Endothelial cell of umbilical vein (primary cell): ENCODE results near the gene MPPE1. TPM values are rescaled to one million over a fixed set of nuclear protein-coding genes. Genes with fewer than 3 reads are reported as not detected.
A peak's percentile ranks its signal among the peaks of the same experiment; 100 is the strongest.

Experiments
- BruUV-seq: library from RNA; stranded (reverse); fragments of 400-500 nt; replicated peaks from 2 replicates; lab custom pipeline; 2021; lab: Mats Ljungman, UMichigan
- CTCF ChIA-PET: fragments of 300-600, 350-600 bp; sonication (Branson Sonifier 250); formaldehyde crosslinking; loops from one replicate; lab custom pipeline; 2021; ENCODE audit warnings: antibody characterized with exemption, inconsistent platforms; lab: Charles Lee
- POLR2A ChIA-PET: fragments of 300-600, 350-600 bp; sonication (Branson Sonifier 250); formaldehyde crosslinking; loops from one replicate; lab custom pipeline; 2021; ENCODE audit warnings: antibody characterized with exemption, inconsistent platforms; lab: Charles Lee
- DNase-seq: peaks from one replicate; pipeline ENCODE4 v3.0.0-alpha.2; 2011; ENCODE audit warnings: low read depth, low spot score
- FAIRE-seq: peaks from 2 replicates; lab custom pipeline; 2011; peaks lifted over from hg19 to GRCh38; lab: Jason Lieb, UNC
- H2AFZ ChIP-seq: 2 replicates; pipeline ENCODE4 v1.6.0; 2012; ENCODE audit warnings: low read depth, low read length, control low read depth, inconsistent platforms
- H3K27ac ChIP-seq: 2 replicates; pipeline ENCODE4 v1.5.1; 2011; ENCODE audit warnings: low read depth, mild to moderate bottlenecking, control low read depth, low read length, moderate library complexity; ENCODE audit not compliant: insufficient read depth
- H3K27me3 ChIP-seq, 2 experiments: 2 replicates each; pipeline versions ENCODE4 v1.6.0 to v1.6.1; 2011; ENCODE audit warnings: low read length in 2 of 2, mixed read lengths in 1 of 2; ENCODE audit not compliant: control insufficient read depth in 2 of 2, insufficient read depth in 2 of 2
- H3K36me3 ChIP-seq, 2 experiments: 2 replicates in 1 of 2; 3 replicates in 1 of 2; pipeline ENCODE4 v1.5.1; 2011; ENCODE audit warnings: low read length in 2 of 2, mild to moderate bottlenecking in 1 of 2, moderate library complexity in 1 of 2; ENCODE audit not compliant: control insufficient read depth in 2 of 2, insufficient read depth in 2 of 2; ENCODE audit errors: extremely low read depth in 1 of 2
- H3K4me1 ChIP-seq: 3 replicates; pipeline ENCODE4 v1.5.1; 2011; ENCODE audit warnings: mild to moderate bottlenecking, low read length; ENCODE audit not compliant: control insufficient read depth, insufficient read depth; ENCODE audit errors: extremely low read depth
- H3K4me2 ChIP-seq: 2 replicates; pipeline ENCODE4 v1.6.1; 2011; ENCODE audit warnings: low read length, control low read depth, mixed read lengths; ENCODE audit not compliant: insufficient read depth
- H3K4me3 ChIP-seq, 3 experiments: fragments of 200-600 bp in 1 of 3; sonication (generic), shearing (Covaris generic) in 1 of 3; replicated peaks in 1 of 3; 2 replicates each; pipeline ENCODE4 v1.5.1; 2011 to 2016; ENCODE audit warnings: control low read depth in 3 of 3, low read length in 3 of 3, mild to moderate bottlenecking in 2 of 3, inconsistent platforms in 1 of 3, low read depth in 1 of 3, moderate library complexity in 1 of 3; ENCODE audit not compliant: insufficient read depth in 1 of 3
- H3K79me2 ChIP-seq: 2 replicates; pipeline ENCODE4 v1.6.0; 2012; ENCODE audit warnings: low read length, inconsistent platforms; ENCODE audit not compliant: control insufficient read depth, insufficient read depth
- H3K9ac ChIP-seq: replicated peaks from 2 replicates; pipeline ENCODE3; 2011; ENCODE audit warnings: low read length, control low read depth; ENCODE audit not compliant: insufficient read depth; ENCODE audit errors: extremely low read depth
- H3K9me1 ChIP-seq: replicated peaks from 3 replicates; pipeline ENCODE4 v1.6.0; 2011; ENCODE audit warnings: mild to moderate bottlenecking, low read length; ENCODE audit not compliant: control insufficient read depth, insufficient read depth; ENCODE audit errors: extremely low read depth
- H3K9me3 ChIP-seq: replicated peaks from 2 replicates; pipeline ENCODE4 v1.5.1; 2012; ENCODE audit warnings: low read length, inconsistent platforms; ENCODE audit not compliant: control insufficient read depth, insufficient read depth
- H4K20me1 ChIP-seq: replicated peaks from 2 replicates; pipeline ENCODE3; 2011; ENCODE audit warnings: mild to moderate bottlenecking, low read length; ENCODE audit not compliant: control insufficient read depth, insufficient read depth; ENCODE audit errors: extremely low read depth
- CTCF ChIP-seq, 2 donors: IDR thresholded peaks; 1 replicate in 1 of 2; 2 replicates in 1 of 2; pipeline ENCODE4 v1.5.1; 2011; ENCODE audit warnings: low read length in 2 of 2, mild to moderate bottlenecking in 2 of 2, moderate library complexity in 2 of 2, control low read depth in 1 of 2, inconsistent platforms in 1 of 2, low read depth in 1 of 2; ENCODE audit not compliant: insufficient read depth in 1 of 2; ENCODE audit errors: extremely low read depth in 1 of 2
- EZH2 ChIP-seq: IDR thresholded peaks from 2 replicates; pipeline ENCODE4 v1.6.1; 2012; ENCODE audit warnings: borderline replicate concordance, low read depth, mild to moderate bottlenecking, moderate library complexity, low read length, inconsistent platforms; ENCODE audit not compliant: severe bottlenecking
- FOS ChIP-seq: IDR thresholded peaks from 2 replicates; pipeline ENCODE4 v1.6.1; 2011; ENCODE audit warnings: mild to moderate bottlenecking, low read length, moderate library complexity, borderline replicate concordance; ENCODE audit not compliant: insufficient read depth
- GATA2 ChIP-seq: IDR thresholded peaks from 2 replicates; pipeline ENCODE4 v1.7.0; 2011; ENCODE audit warnings: low read depth, mild to moderate bottlenecking, moderate library complexity, mixed read lengths, low read length; ENCODE audit not compliant: insufficient read length, insufficient read depth
- JUN ChIP-seq: IDR thresholded peaks from 2 replicates; pipeline ENCODE4 v1.6.1; 2011; ENCODE audit warnings: borderline replicate concordance, low read depth; ENCODE audit not compliant: insufficient read length, insufficient read depth
- MAX ChIP-seq: IDR thresholded peaks from 2 replicates; pipeline ENCODE4 v1.6.1; 2011; ENCODE audit not compliant: insufficient read depth, insufficient read length
- MYC ChIP-seq: IDR thresholded peaks from one replicate; pipeline ENCODE4 v1.6.1; 2011; ENCODE audit warnings: mild to moderate bottlenecking, low read depth, low read length
- POLR2A ChIP-seq: IDR thresholded peaks from 2 replicates; pipeline ENCODE4 v1.6.1; 2012; ENCODE audit warnings: low read depth, mild to moderate bottlenecking, control low read depth, low read length
- POLR2AphosphoS5 ChIP-seq: IDR thresholded peaks from 2 replicates; pipeline ENCODE4 v1.6.1; 2012; ENCODE audit warnings: low read depth, mild to moderate bottlenecking, control low read depth, low read length, moderate library complexity; ENCODE audit not compliant: insufficient read depth
- dilution Hi-C: fragments of 300-500 bp; cut with MboI; formaldehyde crosslinking; loops from one replicate; pipeline ENCODE4 v1.15.0; 2019; ENCODE audit warnings: low sequenced_read_pairs; ENCODE audit not compliant: extremely low pct_ligation_motif_present
- intact Hi-C: fragments of 100-400 bp; cut with micrococcal nuclease; formaldehyde crosslinking; loops from one replicate; pipeline ENCODE4 v1.10.0; 2022
- polyA plus RNA-seq, 4 experiments: library from polyadenylated mRNA; depleted of rRNA in 3 of 4; stranded (reverse) in 3 of 4; unstranded in 1 of 4; fragments of >200 nt; gene quantifications; 2 replicates each; pipeline versions ENCODE4 v1.2.1 to v1.2.3, GENCODE V29; 2011 to 2012; ENCODE audit warnings: missing spikeins in 1 of 4
- total RNA-seq: library from RNA; stranded (reverse); gene quantifications from 2 replicates; pipeline ENCODE4 v1.2.3, GENCODE V29; 2021

Gene MPPE1
- total and polyA plus RNA-seq, 2 donors (not counting 3 experiments of a cell fraction or from before 2014, with no cell fraction given), result 13.4 to 30.6 TPM

DNA sequence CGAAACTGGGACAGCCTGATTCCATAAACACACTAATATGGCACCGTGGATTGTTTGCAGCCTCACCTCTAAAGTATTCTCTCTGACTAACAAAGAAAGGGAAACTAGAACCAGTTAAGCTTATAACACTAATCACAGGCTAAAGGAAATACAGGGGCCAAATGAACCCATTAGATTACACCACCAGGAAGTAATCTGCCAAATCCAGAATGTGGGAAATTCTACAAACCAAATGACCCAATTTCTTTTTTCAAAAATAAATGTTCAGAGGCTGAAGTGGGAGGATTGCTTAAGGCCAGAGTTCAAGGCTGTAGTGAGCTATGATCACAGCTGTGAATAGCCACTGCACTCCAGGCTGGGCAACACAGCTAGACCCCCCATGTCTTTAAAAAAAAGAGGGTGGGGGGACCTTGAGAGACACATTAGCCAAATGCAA, 1.5 kb upstream of the MPPE1 start:
- POLR2A ChIA-PET, result no interaction called here
- Histone ChIP-seq H3K9me3 (no peaks in the 10 kb centered on the region), H3K9ac (no peak overlapping the region), H3K4me2 (peak overlapping the region; percentile 83), H2AFZ (peak overlapping the region; percentile 96), H3K4me1 (peaks cover 9% of the 10 kb centered on the region), H3K36me3 (peaks cover 2% of the 10 kb centered on the region in 2 experiments), H4K20me1 (no peaks in the 10 kb centered on the region), H3K79me2 (no peaks in the 10 kb centered on the region), H3K27ac (no peak overlapping the region), H3K27me3 (no peaks in the 10 kb centered on the region), H3K4me3 (peak overlapping the region in 1 of 3 experiments; percentile 68), H3K9me1 (no peaks in the 10 kb centered on the region)
- DNase-seq, result peak; percentile 49
- TF ChIP-seq JUN, result no peak
- TF ChIP-seq POLR2A, result no peak
- TF ChIP-seq POLR2AphosphoS5, result no peak
- no peak for TF ChIP-seq CTCF (IDR thresholded peaks at IDR 0.05; ENCODE audit: extremely low read depth in 1 of 2, insufficient read depth in 1 of 2, low read depth in 1 of 2, low read length in 2 of 2)
- no TSS peak for BruUV-seq
- CTCF ChIA-PET, result interaction anchor here (0.7 to 1.2 kb wide), 2 partner anchors 17 to 28 kb away, joined by 3 to 6 read pairs; no protein-coding TSS in a partner anchor
- dilution Hi-C loops, result no loop called here
- no peak for FAIRE-seq
- intact Hi-C loops, result loop anchor here (2.0 kb wide), 2 partner anchors 37 to 49 kb away; no protein-coding TSS in a partner anchor

- H4K20me1 ChIP-seq, result no peaks in the 10 kb centered on the region
- CTCF ChIA-PET, result interaction anchor here (1.0 to 1.2 kb wide), 2 partner anchors 28 to 176 kb away, joined by 4 to 6 read pairs; no protein-coding TSS in a partner anchor
- dilution Hi-C loops, result no loop called here
These were observed 941 bp upstream of the MPPE1 start for GRCh38 chr18:11909061-11909455.

More at GRCh38 chr18:11909061-11909455, 941 bp upstream of the MPPE1 start:
- POLR2A ChIA-PET, result no interaction called here
- Histone ChIP-seq H3K9me3 (no peaks in the 10 kb centered on the region), H2AFZ (peak overlapping the region; percentile 96), H3K36me3 (peaks cover 2% of the 10 kb centered on the region in 2 experiments), H3K4me2 (peak overlapping the region; percentile 83), H3K4me1 (peaks cover 9% of the 10 kb centered on the region), H3K27ac (peak overlapping the region; percentile 93), H3K4me3 (peak overlapping the region; percentile 68 to 76 (median 75)), H3K27me3 (no peaks in the 10 kb centered on the region), H3K9ac (peak overlapping the region; percentile 97), H3K79me2 (no peaks in the 10 kb centered on the region), H3K9me1 (no peaks in the 10 kb centered on the region)
- DNase-seq (no peak), FAIRE-seq (no peak)
- no TSS peak for BruUV-seq
- intact Hi-C loops, result loop anchor here (2.0 kb wide), 2 partner anchors 38 to 48 kb away; no protein-coding TSS in a partner anchor
- TF ChIP-seq GATA2 (no peak), CTCF (IDR thresholded peaks at IDR 0.05; ENCODE audit: extremely low read depth in 1 of 2, insufficient read depth in 1 of 2, low read depth in 1 of 2, low read length in 2 of 2) (no peak), MYC (no peak), EZH2 (no peak), MAX (no peak), POLR2AphosphoS5 (no peak), FOS (no peak), JUN (no peak), POLR2A (no peak)
